Esophagus muscularis mucosa (tissue), 4 donors: ENCODE data around the gene KDM4F.

Experiments
- EP300 ChIP-seq: sonication (generic); formaldehyde crosslinking; IDR thresholded peaks from one replicate; pipeline ENCODE4 v1.6.1; 2017; ENCODE audit warnings: antibody characterized with exemption
- POLR2A ChIP-seq: fragments of 450-650 bp; IDR thresholded peaks from one replicate; pipeline ENCODE4 v1.6.1; 2017; ENCODE audit warnings: antibody characterized with exemption, moderate library complexity, mild to moderate bottlenecking, low read depth
- TF ChIP-seq, protein P1 (sequence below), 3 experiments: fragments of 200-600 bp in 2 of 3; fragments of 450-650 bp in 1 of 3; sonication (generic) in 2 of 3; IDR thresholded peaks; one replicate each; pipeline ENCODE4 v1.5.1; 2017 to 2019; ENCODE audit warnings: antibody characterized with exemption in 3 of 3, mild to moderate bottlenecking in 2 of 3, moderate library complexity in 1 of 3

DNA sequence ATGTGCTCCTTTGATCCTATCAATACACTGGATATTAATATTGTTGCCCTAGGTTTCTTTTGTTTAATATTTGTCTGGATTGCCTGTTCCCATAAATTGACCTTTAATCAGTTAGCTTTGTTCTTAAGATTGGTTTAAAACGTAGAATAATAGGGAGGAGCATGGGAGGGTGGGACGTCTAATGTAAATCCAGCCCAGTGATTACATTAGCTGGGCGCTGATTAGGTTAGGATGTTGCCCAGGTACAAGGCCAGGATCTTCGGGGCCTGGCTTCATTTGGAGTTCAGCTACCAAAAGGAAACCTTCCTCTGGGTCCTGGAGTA, 17.5 kb downstream of the KDM4F start, which contains the start of gene SRSF8:
- TF ChIP-seq POLR2A (no peak), EP300 (no peak)
- TF ChIP-seq, protein P1, sequence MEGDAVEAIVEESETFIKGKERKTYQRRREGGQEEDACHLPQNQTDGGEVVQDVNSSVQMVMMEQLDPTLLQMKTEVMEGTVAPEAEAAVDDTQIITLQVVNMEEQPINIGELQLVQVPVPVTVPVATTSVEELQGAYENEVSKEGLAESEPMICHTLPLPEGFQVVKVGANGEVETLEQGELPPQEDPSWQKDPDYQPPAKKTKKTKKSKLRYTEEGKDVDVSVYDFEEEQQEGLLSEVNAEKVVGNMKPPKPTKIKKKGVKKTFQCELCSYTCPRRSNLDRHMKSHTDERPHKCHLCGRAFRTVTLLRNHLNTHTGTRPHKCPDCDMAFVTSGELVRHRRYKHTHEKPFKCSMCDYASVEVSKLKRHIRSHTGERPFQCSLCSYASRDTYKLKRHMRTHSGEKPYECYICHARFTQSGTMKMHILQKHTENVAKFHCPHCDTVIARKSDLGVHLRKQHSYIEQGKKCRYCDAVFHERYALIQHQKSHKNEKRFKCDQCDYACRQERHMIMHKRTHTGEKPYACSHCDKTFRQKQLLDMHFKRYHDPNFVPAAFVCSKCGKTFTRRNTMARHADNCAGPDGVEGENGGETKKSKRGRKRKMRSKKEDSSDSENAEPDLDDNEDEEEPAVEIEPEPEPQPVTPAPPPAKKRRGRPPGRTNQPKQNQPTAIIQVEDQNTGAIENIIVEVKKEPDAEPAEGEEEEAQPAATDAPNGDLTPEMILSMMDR (IDR thresholded peaks at IDR 0.05) = no peak
